HepG2 (cell line): ENCODE data around the gene CTDSP1. TPM values are rescaled to one million over a fixed set of nuclear protein-coding genes. Genes with fewer than 3 reads are reported as not detected.

Source experiments
- CEBPB ChIP-seq: IDR thresholded peaks from 2 replicates; pipeline ENCODE4 v1.6.1; 2011; ENCODE audit warnings: low read depth, low read length, improper control_type of control experiment, borderline replicate concordance
- HDAC1 ChIP-seq: sonication (generic); formaldehyde crosslinking; IDR thresholded peaks from 2 replicates; pipeline ENCODE4 v1.5.1; 2020; ENCODE audit warnings: mild to moderate bottlenecking, missing genetic modification reagents
- HNF4A ChIP-seq: sonication (generic); formaldehyde crosslinking; IDR thresholded peaks from 2 replicates; pipeline ENCODE4 v1.4.0; 2020; ENCODE audit warnings: missing genetic modification reagents
- KLF11 ChIP-seq: IDR thresholded peaks from 2 replicates; pipeline ENCODE4 v1.6.1; 2016; ENCODE audit warnings: missing compliant biosample characterization
- polyA plus RNA-seq, 8 experiments: library from polyadenylated mRNA; depleted of rRNA in 3 of 8; stranded (reverse) in 7 of 8; unstranded in 1 of 8; fragments of >200 nt; fragmentation: Illumina TruSeq in 4 of 8; extraction: Trizol in 4 of 8; gene quantifications; 2 replicates each; pipeline versions ENCODE4 v1.2.1 to v1.2.3, GENCODE V29; 2011 to 2016; ENCODE audit warnings: low read depth in 4 of 8, missing spikeins in 1 of 8, mixed read lengths in 1 of 8; ENCODE audit not compliant: insufficient read depth in 1 of 8
- total RNA-seq, 5 experiments: library from RNA; depleted of rRNA; stranded (reverse); fragments of >200 nt; fragmentation: Illumina TruSeq; extraction: Trizol; gene quantifications; 2 replicates each; pipeline ENCODE4 v1.2.3, GENCODE V29; 2016; ENCODE audit warnings: low read depth in 1 of 5
- TF ChIP-seq, protein P1 (sequence below): IDR thresholded peaks from 2 replicates; pipeline ENCODE4 v1.4.0; 2020; ENCODE audit warnings: mild to moderate bottlenecking, missing genetic modification reagents
- TF ChIP-seq, protein P2 (sequence below), 2 experiments: fragments of 450-650 bp in 1 of 2; sonication (generic) in 1 of 2; formaldehyde crosslinking; IDR thresholded peaks; 2 replicates each; pipeline versions ENCODE4 v1.5.0 to v1.8.0; 2020 to 2022; ENCODE audit warnings: mild to moderate bottlenecking in 1 of 2, missing genetic modification reagents in 1 of 2
- TF ChIP-seq, protein P3 (sequence below): sonication (generic); IDR thresholded peaks from 2 replicates; pipeline ENCODE4 v1.6.1; 2016; ENCODE audit warnings: low read depth, borderline replicate concordance

CTDSP1 gene
- total and polyA plus RNA-seq, 2 of the 13 experiments (the other 11 are each of a cell fraction or from before 2014, with no cell fraction given): 91.0 to 268 TPM

DNA sequence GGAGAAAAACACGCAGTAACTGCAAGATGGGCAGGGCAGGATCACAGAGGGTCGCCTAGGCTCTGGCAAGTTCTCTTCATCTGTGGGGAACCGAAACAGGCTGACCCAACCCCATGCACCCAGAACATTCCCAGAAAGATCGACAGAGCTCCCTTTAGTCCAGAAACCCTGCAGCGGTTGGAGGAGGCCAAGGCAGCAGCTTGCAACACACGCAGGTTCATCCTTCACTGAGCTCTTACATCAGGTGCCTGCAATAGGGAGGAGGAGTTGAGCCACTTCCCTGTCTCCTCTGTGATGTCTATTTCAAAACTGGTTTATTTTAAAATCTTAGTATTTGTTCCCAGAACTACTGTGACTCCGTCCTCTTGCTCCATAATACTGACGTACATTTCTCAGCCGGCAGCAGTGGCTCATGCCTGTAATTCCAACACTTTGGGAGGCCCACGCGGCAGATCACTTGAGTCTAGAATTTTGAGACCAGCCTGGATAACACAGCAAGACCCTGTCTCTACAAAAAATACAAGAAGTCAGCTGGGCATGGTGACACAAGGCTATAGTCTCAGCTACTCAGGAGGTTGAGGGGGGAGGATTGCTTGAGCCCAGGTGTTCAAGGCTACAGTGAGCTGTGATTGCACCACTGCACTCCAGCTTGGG is 29.1 kb upstream of the CTDSP1 start (continued):
- TF ChIP-seq, protein P1, sequence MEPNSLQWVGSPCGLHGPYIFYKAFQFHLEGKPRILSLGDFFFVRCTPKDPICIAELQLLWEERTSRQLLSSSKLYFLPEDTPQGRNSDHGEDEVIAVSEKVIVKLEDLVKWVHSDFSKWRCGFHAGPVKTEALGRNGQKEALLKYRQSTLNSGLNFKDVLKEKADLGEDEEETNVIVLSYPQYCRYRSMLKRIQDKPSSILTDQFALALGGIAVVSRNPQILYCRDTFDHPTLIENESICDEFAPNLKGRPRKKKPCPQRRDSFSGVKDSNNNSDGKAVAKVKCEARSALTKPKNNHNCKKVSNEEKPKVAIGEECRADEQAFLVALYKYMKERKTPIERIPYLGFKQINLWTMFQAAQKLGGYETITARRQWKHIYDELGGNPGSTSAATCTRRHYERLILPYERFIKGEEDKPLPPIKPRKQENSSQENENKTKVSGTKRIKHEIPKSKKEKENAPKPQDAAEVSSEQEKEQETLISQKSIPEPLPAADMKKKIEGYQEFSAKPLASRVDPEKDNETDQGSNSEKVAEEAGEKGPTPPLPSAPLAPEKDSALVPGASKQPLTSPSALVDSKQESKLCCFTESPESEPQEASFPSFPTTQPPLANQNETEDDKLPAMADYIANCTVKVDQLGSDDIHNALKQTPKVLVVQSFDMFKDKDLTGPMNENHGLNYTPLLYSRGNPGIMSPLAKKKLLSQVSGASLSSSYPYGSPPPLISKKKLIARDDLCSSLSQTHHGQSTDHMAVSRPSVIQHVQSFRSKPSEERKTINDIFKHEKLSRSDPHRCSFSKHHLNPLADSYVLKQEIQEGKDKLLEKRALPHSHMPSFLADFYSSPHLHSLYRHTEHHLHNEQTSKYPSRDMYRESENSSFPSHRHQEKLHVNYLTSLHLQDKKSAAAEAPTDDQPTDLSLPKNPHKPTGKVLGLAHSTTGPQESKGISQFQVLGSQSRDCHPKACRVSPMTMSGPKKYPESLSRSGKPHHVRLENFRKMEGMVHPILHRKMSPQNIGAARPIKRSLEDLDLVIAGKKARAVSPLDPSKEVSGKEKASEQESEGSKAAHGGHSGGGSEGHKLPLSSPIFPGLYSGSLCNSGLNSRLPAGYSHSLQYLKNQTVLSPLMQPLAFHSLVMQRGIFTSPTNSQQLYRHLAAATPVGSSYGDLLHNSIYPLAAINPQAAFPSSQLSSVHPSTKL (CRISPR knock-in tag): peak; percentile 27
- TF ChIP-seq, protein P2, sequence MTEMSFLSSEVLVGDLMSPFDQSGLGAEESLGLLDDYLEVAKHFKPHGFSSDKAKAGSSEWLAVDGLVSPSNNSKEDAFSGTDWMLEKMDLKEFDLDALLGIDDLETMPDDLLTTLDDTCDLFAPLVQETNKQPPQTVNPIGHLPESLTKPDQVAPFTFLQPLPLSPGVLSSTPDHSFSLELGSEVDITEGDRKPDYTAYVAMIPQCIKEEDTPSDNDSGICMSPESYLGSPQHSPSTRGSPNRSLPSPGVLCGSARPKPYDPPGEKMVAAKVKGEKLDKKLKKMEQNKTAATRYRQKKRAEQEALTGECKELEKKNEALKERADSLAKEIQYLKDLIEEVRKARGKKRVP (CRISPR knock-in tag; IDR thresholded peaks at IDR 0.05): peak in 1 of 2 experiments; percentile 87; a peak in 2 of 4 replicates
- TF ChIP-seq HDAC1: 0 out of 2 replicates have a peak, but pooled peaks have one; percentile 42
- TF ChIP-seq, protein P3, sequence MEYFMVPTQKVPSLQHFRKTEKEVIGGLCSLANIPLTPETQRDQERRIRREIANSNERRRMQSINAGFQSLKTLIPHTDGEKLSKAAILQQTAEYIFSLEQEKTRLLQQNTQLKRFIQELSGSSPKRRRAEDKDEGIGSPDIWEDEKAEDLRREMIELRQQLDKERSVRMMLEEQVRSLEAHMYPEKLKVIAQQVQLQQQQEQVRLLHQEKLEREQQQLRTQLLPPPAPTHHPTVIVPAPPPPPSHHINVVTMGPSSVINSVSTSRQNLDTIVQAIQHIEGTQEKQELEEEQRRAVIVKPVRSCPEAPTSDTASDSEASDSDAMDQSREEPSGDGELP: peak; percentile 60; the same call in 1 of the 2 replicates
- TF ChIP-seq HNF4A: peak; percentile 34; the same call in 1 of the 2 replicates
- peak; percentile 94 for TF ChIP-seq CEBPB
- TF ChIP-seq KLF11: no peak
